HFF-Myc (cell line): Measurements from ENCODE around the gene C1QL1.

Experiments
- DNase-seq: peaks from one replicate; pipeline ENCODE4 v3.0.0-alpha.2; 2011; ENCODE audit warnings: low read depth; ENCODE audit errors: extremely low read depth
- H3K4me3 ChIP-seq: replicated peaks from 2 replicates; pipeline ENCODE4 v1.5.1; 2011; ENCODE audit warnings: low read depth, mild to moderate bottlenecking, control low read depth, low read length
- TF ChIP-seq, protein P1 (sequence below): IDR thresholded peaks from 2 replicates; pipeline ENCODE4 v1.5.1; 2012; ENCODE audit warnings: mild to moderate bottlenecking, low read depth, low read length, control low read depth; ENCODE audit errors: missing control alignments

The C1QL1 gene

GRCh38 chr17:44940768-44941167 lies 27.3 kb downstream of the C1QL1 start:
- DNase-seq: no peak
- TF ChIP-seq, protein P1, sequence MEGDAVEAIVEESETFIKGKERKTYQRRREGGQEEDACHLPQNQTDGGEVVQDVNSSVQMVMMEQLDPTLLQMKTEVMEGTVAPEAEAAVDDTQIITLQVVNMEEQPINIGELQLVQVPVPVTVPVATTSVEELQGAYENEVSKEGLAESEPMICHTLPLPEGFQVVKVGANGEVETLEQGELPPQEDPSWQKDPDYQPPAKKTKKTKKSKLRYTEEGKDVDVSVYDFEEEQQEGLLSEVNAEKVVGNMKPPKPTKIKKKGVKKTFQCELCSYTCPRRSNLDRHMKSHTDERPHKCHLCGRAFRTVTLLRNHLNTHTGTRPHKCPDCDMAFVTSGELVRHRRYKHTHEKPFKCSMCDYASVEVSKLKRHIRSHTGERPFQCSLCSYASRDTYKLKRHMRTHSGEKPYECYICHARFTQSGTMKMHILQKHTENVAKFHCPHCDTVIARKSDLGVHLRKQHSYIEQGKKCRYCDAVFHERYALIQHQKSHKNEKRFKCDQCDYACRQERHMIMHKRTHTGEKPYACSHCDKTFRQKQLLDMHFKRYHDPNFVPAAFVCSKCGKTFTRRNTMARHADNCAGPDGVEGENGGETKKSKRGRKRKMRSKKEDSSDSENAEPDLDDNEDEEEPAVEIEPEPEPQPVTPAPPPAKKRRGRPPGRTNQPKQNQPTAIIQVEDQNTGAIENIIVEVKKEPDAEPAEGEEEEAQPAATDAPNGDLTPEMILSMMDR: no peak
- no peak overlapping the region for H3K4me3 ChIP-seq

GRCh38 chr17:44940317-44940716 lies 27.8 kb downstream of the C1QL1 start:
- TF ChIP-seq, protein P1: no peak
- H3K4me3 ChIP-seq: no peak overlapping the region
- no peak for DNase-seq

- no peak for DNase-seq
- TF ChIP-seq, protein P1: no peak
- no peak overlapping the region for H3K4me3 ChIP-seq
These were observed 33.0 kb downstream of the C1QL1 start for GRCh38 chr17:44935116-44935515.

DNA sequence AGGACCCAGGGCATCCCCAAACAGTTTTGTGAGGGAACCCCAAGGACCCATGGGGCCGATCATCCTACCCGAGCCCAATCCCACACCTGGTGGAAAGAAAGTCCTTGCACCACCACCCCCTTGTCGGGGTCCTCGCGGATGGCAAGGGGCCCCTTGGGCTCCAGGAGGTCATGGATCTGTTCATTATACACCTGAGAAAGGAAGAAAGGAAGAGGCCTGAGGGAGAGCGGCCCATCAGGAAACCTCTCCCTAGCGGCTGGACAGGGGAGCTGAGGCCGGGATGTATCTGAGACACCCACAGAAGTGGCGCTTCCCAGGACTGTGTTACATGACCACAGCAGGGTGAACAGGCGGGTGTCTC lies 33.4 kb downstream of the C1QL1 start:
- H3K4me3 ChIP-seq: no peak overlapping the region
- no peak for DNase-seq
- TF ChIP-seq, protein P1: no peak

DNA sequence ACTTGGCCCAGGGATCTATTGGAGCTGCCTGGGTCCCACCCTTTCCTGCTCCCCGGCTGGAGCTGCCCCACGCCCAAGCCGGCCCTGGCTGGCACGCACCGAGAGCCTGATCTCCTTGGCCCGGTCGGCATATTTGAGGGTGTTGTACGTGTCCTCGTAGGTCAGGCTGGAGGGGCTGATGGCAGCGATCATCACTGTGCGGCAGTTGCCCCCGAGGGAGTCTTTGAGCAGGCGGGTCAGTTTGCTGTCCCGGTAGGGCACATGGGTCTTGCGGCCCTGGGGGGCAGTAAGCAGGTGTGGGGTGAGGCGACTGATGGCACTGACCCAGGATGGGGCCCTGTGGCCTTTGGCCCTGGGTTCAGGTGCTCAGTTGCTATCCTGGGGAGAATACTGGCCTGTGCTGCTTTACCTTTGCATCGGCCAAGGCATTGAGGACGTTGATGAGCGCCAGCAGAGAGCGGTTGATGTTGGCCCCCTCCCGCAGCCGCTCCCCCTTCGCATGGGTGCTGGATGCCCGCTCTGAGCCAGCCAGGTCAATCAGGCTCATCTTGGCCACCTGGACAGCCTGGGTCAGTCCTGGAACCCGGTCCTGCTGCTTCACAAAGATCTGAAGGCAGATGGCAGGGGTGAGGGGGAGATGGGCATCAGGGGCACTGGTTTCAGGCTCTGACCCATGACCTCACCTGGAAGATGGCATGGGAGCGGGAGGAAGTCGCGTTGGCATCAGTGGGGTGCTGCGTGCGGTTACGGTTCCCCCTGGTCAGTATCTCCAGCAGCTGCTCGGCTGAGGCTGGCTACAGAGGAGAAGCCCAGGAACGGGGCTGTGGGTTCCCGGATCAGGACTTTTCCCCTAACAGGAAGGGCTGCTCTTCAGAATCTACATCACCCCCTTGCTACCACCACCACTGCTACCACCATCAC lies 34.0 kb downstream of the C1QL1 start:
- TF ChIP-seq, protein P1: no peak
- DNase-seq: no peak
- no peak overlapping the region for H3K4me3 ChIP-seq

DNA sequence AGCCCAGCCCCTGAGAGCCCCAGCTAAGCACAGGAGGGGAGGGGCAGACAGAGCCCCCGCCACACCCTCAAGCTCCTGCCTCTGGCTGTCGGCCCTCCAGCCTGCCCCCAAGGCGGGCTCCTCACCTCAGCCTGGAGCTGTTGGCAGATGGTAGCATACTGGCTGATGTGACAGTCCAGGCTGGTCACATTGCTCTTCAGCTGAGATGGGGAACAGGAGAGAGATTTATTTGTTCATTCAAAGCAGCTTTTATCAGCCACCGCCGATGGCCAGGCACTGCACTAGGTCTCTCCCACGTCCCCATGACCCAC lies 35.4 kb downstream of the C1QL1 start:
- DNase-seq: no peak
- TF ChIP-seq, protein P1: no peak
- H3K4me3 ChIP-seq: no peak overlapping the region
